ENCODE measurements around the gene TSPEAR.
A peak's percentile ranks its signal among the peaks of the same experiment; 100 is the strongest.
"Not testable (repeated sequence)": the region's sequence is repeated elsewhere in the genome, so short reads cannot be mapped to it uniquely, and the experiment has no call there.

TSPEAR gene

GRCh38 chr21:44600118-44600978 is 111.0 kb downstream of the TSPEAR start, which contains the start of gene KRTAP10-7:
Gene KRTAP10-7, plus strand, starts transcription at chr21:44600597. Its CDS starts 25 bp downstream, at chr21:44600622.
- DNase-seq: not testable (repeated sequence)

DNA sequence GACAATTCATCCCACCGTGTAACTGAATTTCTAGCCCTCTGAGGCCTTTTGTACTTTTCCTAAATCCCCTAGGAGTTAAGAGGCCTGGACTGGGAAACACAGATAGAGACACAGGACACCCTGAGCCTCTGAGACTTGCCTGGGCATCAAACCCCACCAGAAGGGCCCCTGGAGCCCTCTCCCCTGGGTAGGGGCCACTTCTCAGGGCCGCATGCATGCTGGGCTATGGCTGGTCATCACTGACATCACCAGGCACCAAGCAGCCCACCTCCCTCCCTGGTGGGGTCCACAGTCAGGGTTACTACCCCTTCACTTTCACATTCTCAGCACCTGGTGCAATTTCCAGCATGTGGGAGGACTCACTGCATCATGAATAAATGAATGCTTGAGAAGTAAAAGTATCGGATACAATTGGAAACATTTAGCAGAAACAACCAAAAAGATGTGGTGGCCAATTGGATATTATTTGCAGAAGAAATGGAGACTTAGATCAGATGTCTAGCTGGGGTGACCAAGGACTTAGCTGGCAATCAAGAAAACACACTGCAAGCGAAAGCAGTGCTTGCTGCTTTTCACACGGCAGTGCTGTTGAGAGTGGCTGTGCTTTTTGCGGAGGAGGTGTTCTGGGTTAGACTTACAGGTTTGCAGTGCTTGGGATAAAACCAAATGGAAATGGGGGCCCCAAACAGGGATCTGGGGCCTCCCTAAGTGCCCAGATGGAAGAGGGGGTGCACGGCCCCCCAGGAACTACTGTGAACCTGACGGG is 111.9 kb downstream of the TSPEAR start:
- DNase-seq: no peak

DNA sequence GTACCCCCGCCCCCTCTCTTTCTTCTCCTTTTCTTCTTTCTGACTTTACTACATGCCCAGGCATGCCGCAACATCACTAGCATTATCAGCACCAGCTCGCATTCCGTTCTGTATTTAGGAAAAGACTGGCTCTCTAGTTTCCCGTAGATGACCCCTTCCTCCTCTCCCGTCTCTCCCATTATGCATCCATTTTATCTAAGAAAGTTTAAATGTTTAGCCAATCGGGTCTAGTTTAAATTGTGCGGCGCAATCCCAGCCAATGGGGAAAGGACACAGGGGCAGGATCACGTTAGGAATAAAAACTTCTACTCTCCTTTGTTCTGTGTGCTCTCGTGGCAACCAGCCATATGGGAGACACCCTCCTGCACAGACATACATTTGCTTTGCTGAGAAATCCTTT is 113.3 kb downstream of the TSPEAR start:
- no peak for DNase-seq

DNA sequence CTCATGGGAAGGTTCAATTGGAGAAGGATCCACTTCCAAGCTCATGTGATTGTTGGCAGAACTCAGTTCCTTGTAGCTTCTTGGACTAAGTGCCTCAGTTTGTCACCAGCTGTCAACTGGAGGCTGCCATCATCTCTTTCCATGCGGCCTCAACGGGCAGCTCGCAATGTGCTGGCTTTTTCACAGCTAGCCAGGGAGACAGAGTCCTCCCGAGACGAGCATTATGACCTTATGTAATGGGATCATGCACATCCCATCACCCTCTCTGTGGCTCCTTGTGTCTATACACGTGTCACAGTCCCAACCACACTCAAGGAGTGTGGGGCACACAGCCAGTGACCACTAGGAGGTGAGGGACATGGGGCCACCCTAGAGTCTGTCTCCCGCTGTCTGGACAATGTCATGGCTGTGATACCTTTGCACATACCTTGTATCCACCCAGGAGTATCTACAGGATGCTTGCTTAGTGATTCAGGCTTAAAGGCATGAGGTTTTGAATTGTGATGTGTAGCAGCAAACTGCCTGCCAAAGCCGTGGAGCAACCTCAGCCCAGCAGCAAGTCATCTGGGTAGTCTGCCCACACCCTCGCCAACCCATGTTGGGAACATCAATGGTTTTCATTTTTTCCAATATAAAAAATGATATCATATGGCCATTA is 115.2 kb downstream of the TSPEAR start:
- no peak for DNase-seq

GRCh38 chr21:44595524-44595923 is 115.8 kb downstream of the TSPEAR start:
- DNase-seq: no peak

DNA sequence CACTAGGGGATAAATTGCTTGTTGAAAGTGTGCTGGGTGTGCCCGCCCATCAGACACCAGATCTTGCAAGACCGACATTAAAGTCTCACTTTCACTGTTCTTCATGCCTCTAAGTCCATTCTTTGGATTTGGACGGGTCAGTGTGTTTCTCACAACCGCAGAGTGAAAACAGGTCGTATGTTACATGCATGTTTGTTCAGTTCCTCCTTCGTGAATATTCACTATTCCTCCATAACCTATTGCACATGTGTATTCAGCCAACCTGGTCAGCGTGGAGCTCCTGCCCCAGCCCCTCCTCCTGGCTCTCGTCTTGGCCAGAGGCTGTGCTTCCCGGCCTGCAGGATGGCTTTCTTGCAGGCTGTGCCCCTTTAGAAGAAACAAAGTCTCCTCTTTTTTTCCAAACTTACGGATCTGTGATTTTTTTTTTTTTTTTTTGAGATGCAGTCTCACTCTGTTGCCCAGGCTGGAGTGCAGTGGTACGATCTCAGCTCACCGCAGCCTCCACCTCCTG is 116.9 kb downstream of the TSPEAR start:
- DNase-seq: no peak

- no peak for DNase-seq
Measured at GRCh38 chr21:44593598-44594405, 117.6 kb downstream of the TSPEAR start.

- DNase-seq: no peak
Measured at GRCh38 chr21:44592446-44593311, 118.7 kb downstream of the TSPEAR start, which contains the start of gene KRTAP10-6. Gene KRTAP10-6, minus strand, starts transcription at chr21:44592505. Its CDS starts 21 bp downstream, at chr21:44592484.

DNA sequence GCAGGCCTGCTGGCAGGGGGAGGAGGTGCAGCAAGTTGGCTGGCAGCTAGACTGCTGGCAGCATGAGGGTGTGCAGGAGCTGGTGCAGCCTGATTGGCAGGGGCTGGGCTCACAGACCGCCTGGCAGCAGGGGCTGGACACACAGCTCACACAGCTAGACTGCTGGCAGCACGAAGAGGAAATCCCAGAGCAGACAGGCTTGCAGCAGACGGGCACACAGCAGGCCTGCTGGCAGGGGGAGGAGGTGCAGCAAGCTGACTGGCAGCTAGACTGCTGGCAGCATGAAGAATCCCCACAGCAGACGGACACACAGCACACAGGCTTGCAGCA is 119.6 kb downstream of the TSPEAR start:
- DNase-seq: not testable (repeated sequence)

DNA sequence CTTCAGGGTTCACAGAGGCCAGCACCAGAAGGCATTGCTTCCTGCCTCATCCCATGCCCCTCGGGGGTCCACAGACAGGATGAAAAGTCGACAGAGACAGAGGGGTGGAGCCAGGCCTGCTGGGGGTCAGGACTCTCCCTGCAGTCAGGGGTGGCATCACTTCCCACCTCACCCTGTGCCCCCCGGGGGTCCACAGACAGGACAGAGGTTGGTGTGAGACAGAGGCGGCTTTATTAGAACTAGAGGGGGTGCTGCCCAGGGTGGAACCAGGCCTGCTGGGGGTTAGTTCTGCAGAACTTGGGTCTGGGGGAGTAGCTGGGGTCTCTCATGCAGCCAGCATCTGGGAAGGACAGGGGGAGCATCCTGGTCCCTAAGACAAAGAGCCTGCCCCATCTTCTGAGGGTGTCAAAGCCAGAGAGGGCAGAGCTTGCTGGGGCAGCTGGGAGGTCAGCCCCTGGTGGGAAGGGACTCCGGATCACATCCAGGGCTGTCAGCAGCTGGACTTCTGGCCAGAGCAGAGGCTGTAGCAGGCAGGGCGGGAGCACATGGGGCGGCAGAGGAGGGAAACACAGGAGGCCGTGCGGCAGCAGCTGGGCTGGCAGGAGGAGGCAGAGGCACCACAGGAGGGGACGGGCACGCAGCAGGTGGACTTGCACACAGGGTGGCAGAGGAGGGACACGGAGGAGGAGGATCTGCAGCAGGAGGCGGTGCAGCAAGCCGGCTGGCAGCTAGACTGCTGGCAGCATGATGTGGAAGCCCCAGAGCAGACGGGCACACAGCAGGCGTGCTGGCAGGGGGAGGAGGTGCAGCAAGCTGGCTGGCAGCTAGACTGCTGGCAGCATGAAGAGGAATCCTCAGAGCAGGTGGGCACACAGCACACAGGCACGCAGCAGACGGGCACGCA is 120.2 kb downstream of the TSPEAR start:
- not testable (repeated sequence) for DNase-seq

DNA sequence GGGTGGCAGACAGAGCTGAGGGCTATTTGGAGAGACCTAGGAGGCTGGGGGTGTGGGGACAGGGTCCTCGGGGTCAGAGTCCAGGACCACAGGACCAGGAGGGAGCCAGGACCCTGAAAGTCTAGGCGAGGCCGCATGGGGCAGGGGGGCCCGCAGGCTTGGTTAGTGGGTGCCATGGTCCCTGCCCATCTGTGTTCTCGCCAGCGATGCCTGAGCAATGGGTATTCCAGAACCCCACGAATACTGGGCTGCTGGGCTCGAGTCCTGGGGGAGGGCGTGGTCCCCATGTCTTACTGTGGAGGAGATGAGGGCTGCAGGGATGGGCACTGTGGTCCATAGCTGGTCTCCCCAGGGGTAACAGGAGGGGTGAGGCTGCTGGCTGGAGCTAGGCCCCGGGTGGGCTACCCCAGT is 121.1 kb downstream of the TSPEAR start:
- DNase-seq: no peak

DNA sequence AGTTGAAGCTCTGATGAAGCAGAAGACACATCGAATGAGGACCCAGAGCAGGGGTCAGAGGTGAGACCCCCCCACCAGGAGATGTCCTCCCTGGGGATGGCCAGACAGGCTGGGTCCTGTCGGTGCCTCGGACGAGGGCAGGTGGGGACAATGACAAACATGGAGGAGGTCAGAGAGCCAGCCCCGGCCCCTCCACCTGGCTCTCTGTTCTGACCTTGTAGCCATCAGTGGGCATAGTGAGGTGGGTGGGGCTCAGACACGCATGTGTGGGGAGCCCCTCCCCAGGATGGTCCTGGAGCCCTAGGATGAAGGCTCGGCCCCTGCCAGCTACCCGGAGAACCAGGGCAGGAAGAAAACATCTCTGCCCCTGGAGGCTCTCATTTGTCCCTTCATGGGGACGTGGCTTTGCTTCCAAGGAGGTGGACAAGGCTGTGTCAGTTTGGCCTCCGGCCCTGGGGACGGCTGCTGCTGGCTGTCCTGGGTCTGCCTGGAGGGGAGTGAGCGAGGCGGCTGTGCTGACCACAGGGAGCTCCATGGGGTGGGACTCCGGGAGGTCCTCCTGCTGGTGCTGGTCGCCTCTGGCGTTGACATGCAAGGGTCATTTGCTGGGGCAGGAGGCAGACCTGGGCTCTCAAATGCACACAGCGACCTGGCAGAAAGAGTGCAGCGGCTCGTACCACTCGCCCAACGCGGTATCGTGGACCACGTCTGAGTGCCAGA is 121.6 kb downstream of the TSPEAR start:
- DNase-seq: no peak

DNA sequence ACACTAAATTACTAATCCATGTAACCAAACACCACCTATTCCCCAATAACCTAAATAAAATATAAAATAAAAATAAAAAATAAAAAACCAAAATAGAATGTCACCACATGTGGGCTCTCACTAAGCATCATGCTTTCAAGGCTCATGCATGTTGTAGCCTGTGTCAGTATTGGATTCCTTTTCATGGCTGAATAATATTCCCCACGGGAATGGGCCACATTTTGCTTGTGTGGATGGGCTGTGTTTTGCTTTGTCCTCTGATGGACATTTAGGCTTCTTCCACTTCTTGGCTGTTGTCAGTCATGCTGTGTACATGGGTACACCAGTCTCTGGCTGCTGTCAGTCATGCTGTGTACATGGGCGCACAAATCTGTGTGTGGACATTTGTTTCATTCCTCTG is 122.3 kb downstream of the TSPEAR start:
- no peak for DNase-seq

GRCh38 chr21:44585892-44586291 is 125.5 kb downstream of the TSPEAR start:
- DNase-seq: no peak

DNA sequence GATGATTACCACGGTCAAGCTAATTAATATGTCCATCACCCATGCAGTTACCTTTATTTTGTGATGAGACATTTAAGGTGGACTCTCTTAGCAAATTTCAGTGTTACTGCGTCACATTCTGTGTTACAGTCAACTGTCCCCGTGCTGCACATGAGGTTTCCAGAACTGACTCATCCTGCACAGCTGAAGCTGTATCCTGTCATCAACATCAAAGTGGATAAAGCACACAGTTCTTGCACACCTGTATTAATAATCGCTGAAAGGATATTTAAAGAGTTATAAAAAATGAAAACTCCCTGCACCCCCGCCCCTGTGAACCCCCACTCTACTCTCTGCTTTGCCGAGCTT is 127.6 kb downstream of the TSPEAR start:
- no peak for DNase-seq

- DNase-seq: no peak
Measured at GRCh38 chr21:44583089-44583799, 128.1 kb downstream of the TSPEAR start.

- DNase-seq: peak; percentile 67
Measured at GRCh38 chr21:44582055-44582454, 129.3 kb downstream of the TSPEAR start.

- no peak for DNase-seq
Measured at GRCh38 chr21:44581158-44581557, 130.2 kb downstream of the TSPEAR start.

All from SHP77 treated with DMSO at 0.1 percent for 48 hours (cell line).